ENCODE measurements around the gene PLEKHH1. TPM values are rescaled to one million over a fixed set of nuclear protein-coding genes. Genes with fewer than 3 reads are reported as not detected.

PLEKHH1 gene
- total RNA-seq, 1 experiment from 2014 or later = 6.7 TPM

DNA sequence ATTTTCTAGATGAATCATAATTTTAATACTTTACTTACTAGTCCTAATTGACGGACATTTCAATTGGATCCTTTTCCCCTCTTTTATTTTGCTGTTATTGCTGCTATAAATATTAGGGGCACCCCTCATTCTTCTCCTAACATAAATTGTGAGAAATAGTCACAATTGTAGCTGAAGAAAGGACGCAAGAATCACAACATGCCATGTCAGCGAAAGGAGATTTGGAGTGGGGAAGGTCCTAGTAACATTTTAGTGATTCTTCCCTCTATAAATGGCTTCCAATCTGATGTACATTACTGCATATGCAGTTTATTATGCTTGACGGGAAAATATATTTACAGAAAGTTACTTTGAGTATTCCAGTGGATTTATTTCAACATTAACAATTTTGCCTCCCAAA, 7.7 kb upstream of the PLEKHH1 start:
- Histone ChIP-seq H3K4me3 (ENCODE audit: low read depth in 2 of 2, low read length in 2 of 2) (no peak overlapping the region), H3K4me1 (ENCODE audit: control insufficient read depth, insufficient read depth, low read length) (no peaks in the 10 kb centered on the region), H3K27ac (ENCODE audit: low read length) (no peak overlapping the region), H3K9me3 (ENCODE audit: control insufficient read depth, insufficient read depth, low read depth, low read length) (no peaks in the 10 kb centered on the region), H3K27me3 (ENCODE audit: control insufficient read depth, insufficient read depth, low read length) (peaks cover 7% of the 10 kb centered on the region; the same call in 1 of the 2 replicates), H3K36me3 (ENCODE audit: control insufficient read depth, insufficient read depth, low read length) (no peaks in the 10 kb centered on the region)
- POLR2A ChIA-PET = no interaction called here
- CTCF ChIA-PET = interaction anchor here (2.0 kb wide), 1 partner anchor 46 kb away, joined by 51 read pairs; no protein-coding TSS in a partner anchor
- in situ Hi-C loops (cut with HindIII; ENCODE audit: low pct_unique_long_range_greater_than_20kb, low sequenced_read_pairs) (no loop called here), intact Hi-C loops (cut with micrococcal nuclease; ENCODE audit: unreplicated experiment) (loop anchor here (5.0 kb wide), 1 partner anchor 47 kb away; no protein-coding TSS in a partner anchor)
- ATAC-seq = no peak
- TF ChIP-seq, protein P1, sequence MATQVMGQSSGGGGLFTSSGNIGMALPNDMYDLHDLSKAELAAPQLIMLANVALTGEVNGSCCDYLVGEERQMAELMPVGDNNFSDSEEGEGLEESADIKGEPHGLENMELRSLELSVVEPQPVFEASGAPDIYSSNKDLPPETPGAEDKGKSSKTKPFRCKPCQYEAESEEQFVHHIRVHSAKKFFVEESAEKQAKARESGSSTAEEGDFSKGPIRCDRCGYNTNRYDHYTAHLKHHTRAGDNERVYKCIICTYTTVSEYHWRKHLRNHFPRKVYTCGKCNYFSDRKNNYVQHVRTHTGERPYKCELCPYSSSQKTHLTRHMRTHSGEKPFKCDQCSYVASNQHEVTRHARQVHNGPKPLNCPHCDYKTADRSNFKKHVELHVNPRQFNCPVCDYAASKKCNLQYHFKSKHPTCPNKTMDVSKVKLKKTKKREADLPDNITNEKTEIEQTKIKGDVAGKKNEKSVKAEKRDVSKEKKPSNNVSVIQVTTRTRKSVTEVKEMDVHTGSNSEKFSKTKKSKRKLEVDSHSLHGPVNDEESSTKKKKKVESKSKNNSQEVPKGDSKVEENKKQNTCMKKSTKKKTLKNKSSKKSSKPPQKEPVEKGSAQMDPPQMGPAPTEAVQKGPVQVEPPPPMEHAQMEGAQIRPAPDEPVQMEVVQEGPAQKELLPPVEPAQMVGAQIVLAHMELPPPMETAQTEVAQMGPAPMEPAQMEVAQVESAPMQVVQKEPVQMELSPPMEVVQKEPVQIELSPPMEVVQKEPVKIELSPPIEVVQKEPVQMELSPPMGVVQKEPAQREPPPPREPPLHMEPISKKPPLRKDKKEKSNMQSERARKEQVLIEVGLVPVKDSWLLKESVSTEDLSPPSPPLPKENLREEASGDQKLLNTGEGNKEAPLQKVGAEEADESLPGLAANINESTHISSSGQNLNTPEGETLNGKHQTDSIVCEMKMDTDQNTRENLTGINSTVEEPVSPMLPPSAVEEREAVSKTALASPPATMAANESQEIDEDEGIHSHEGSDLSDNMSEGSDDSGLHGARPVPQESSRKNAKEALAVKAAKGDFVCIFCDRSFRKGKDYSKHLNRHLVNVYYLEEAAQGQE (IDR thresholded peaks at IDR 0.05; ENCODE audit: insufficient read depth in 1 of 2, low read depth in 2 of 2, low read length in 1 of 2) = no peak
- no peak for TF ChIP-seq TCF7L2 (IDR thresholded peaks at IDR 0.05; ENCODE audit: low read depth, low read length)
- TF ChIP-seq SIN3A (IDR thresholded peaks at IDR 0.05; ENCODE audit: borderline replicate concordance, insufficient read depth, low read depth, low read length) = no peak
- TF ChIP-seq POLR2AphosphoS5 (IDR thresholded peaks at IDR 0.05; ENCODE audit: low read depth, low read length) = no peak
- TF ChIP-seq, protein P2, sequence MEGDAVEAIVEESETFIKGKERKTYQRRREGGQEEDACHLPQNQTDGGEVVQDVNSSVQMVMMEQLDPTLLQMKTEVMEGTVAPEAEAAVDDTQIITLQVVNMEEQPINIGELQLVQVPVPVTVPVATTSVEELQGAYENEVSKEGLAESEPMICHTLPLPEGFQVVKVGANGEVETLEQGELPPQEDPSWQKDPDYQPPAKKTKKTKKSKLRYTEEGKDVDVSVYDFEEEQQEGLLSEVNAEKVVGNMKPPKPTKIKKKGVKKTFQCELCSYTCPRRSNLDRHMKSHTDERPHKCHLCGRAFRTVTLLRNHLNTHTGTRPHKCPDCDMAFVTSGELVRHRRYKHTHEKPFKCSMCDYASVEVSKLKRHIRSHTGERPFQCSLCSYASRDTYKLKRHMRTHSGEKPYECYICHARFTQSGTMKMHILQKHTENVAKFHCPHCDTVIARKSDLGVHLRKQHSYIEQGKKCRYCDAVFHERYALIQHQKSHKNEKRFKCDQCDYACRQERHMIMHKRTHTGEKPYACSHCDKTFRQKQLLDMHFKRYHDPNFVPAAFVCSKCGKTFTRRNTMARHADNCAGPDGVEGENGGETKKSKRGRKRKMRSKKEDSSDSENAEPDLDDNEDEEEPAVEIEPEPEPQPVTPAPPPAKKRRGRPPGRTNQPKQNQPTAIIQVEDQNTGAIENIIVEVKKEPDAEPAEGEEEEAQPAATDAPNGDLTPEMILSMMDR (IDR thresholded peaks at IDR 0.05) = no peak
- no TSS peak for BruUV-seq (replicated peaks)
- DNase-seq (ENCODE audit: low read depth, low spot score) = no peak

DNA sequence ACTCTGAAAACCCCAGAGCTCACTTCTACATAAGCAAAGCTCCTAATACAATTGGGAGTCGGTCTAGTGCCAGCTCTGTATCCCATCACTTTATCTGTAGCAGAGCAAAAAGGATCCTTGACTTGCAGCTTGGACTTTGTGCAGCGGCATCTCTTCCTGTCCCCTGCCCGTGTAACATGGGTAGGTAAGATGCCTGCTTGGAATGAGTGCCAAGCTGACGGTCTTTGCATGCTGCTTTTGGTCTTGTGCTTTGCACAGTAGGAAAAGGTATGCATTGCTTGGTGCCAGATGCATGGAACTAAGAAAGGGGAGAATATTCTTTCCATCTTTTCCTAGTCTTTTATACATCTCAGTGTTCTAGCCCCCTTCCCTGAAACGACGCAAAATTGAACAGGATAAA, 6.9 kb upstream of the PLEKHH1 start:
- Histone ChIP-seq H3K4me3 (ENCODE audit: low read depth in 2 of 2, low read length in 2 of 2) (no peak overlapping the region), H3K9me3 (ENCODE audit: control insufficient read depth, insufficient read depth, low read depth, low read length) (no peaks in the 10 kb centered on the region), H3K36me3 (ENCODE audit: control insufficient read depth, insufficient read depth, low read length) (no peaks in the 10 kb centered on the region), H3K27ac (ENCODE audit: low read length) (no peak overlapping the region), H3K27me3 (ENCODE audit: control insufficient read depth, insufficient read depth, low read length) (peaks cover 4% of the 10 kb centered on the region; the same call in 1 of the 2 replicates), H3K4me1 (ENCODE audit: control insufficient read depth, insufficient read depth, low read length) (no peaks in the 10 kb centered on the region)
- TF ChIP-seq SIN3A (IDR thresholded peaks at IDR 0.05; ENCODE audit: borderline replicate concordance, insufficient read depth, low read depth, low read length) = no peak
- TF ChIP-seq TCF7L2 (IDR thresholded peaks at IDR 0.05; ENCODE audit: low read depth, low read length) = no peak
- TF ChIP-seq, protein P1 (IDR thresholded peaks at IDR 0.05; ENCODE audit: insufficient read depth in 1 of 2, low read depth in 2 of 2, low read length in 1 of 2) = no peak
- TF ChIP-seq, protein P2 (IDR thresholded peaks at IDR 0.05) = no peak
- no peak for TF ChIP-seq POLR2AphosphoS5 (IDR thresholded peaks at IDR 0.05; ENCODE audit: low read depth, low read length)
- DNase-seq (ENCODE audit: low read depth, low spot score) (no peak), ATAC-seq (no peak)
- in situ Hi-C loops (cut with HindIII; ENCODE audit: low pct_unique_long_range_greater_than_20kb, low sequenced_read_pairs) (no loop called here), intact Hi-C loops (cut with micrococcal nuclease; ENCODE audit: unreplicated experiment) (loop anchor here (5.0 kb wide), 1 partner anchor 46 kb away; no protein-coding TSS in a partner anchor)
- POLR2A ChIA-PET = no interaction called here
- no TSS peak for BruUV-seq (replicated peaks)
- CTCF ChIA-PET = interaction anchor here (0.6 to 2.0 kb wide), 8 partner anchors 32 to 846 kb away, joined by 3 to 51 read pairs (median 5); no protein-coding TSS in a partner anchor

Data from Panc1 (cell line).